A673 (cell line): ENCODE data around the gene HTR3A. TPM values are rescaled to one million over a fixed set of nuclear protein-coding genes. Genes with fewer than 3 reads are reported as not detected.

Experiments
- BruUV-seq: library from RNA; stranded (reverse); fragments of 400-500 nt; replicated peaks from 2 replicates; lab custom pipeline; 2021; lab: Mats Ljungman, UMichigan
- CTCF ChIA-PET: fragments of 300-600 bp; sonication (Branson Sonifier 250); formaldehyde crosslinking; loops from one replicate; lab custom pipeline; 2022; ENCODE audit warnings: antibody characterized with exemption; lab: Charles Lee
- POLR2A ChIA-PET: fragments of 300-600 bp; sonication (Branson Sonifier 250); formaldehyde crosslinking; loops from one replicate; lab custom pipeline; 2022; ENCODE audit warnings: antibody characterized with exemption; ENCODE audit not compliant: low non-redundant PET; lab: Charles Lee
- DNase-seq: peaks from one replicate; pipeline ENCODE4 v3.0.0-alpha.2; 2015; ENCODE audit warnings: low spot score
- H3K27ac ChIP-seq: fragments of 200-600 bp; sonication (generic); 2 replicates; pipeline ENCODE4 v1.5.1; 2016; ENCODE audit warnings: mixed run types, low read depth, mild to moderate bottlenecking, mixed read lengths, antibody characterized with exemption, low read length; ENCODE audit not compliant: poor library complexity, severe bottlenecking
- H3K27me3 ChIP-seq: fragments of 200-600 bp; sonication (generic); replicated peaks from 2 replicates; pipeline ENCODE4 v1.6.1; 2017; ENCODE audit warnings: mixed run types, low read depth, mild to moderate bottlenecking, mixed read lengths, antibody characterized with exemption, low read length; ENCODE audit not compliant: insufficient read depth, poor library complexity
- H3K36me3 ChIP-seq: fragments of 200-600 bp; sonication (generic); 2 replicates; pipeline ENCODE4 v1.6.1; 2016; ENCODE audit warnings: mixed run types, mild to moderate bottlenecking, mixed read lengths, antibody characterized with exemption, low read length; ENCODE audit not compliant: insufficient read depth, poor library complexity, severe bottlenecking
- H3K4me1 ChIP-seq: fragments of 200-600 bp; sonication (generic); 2 replicates; pipeline ENCODE4 v1.6.1; 2017; ENCODE audit warnings: mixed run types, mild to moderate bottlenecking, mixed read lengths, antibody characterized with exemption, low read length; ENCODE audit not compliant: insufficient read depth, poor library complexity, severe bottlenecking
- H3K4me3 ChIP-seq: fragments of 200-600 bp; sonication (generic); 2 replicates; pipeline ENCODE4 v1.5.1; 2016; ENCODE audit warnings: low read depth, mixed run types, mild to moderate bottlenecking, mixed read lengths, low read length; ENCODE audit not compliant: poor library complexity, severe bottlenecking
- H3K9me3 ChIP-seq: fragments of 200-600 bp; sonication (generic); 2 replicates; pipeline ENCODE4 v1.6.1; 2016; ENCODE audit warnings: mixed run types, low read depth, mild to moderate bottlenecking, mixed read lengths, antibody characterized with exemption, low read length; ENCODE audit not compliant: poor library complexity, severe bottlenecking
- CTCF ChIP-seq: fragments of 300-800, 200-600 bp; sonication (generic); conservative IDR thresholded peaks from 2 replicates; pipeline ENCODE4 v1.5.1; 2017; ENCODE audit warnings: low read depth, mild to moderate bottlenecking, antibody characterized with exemption, low read length, moderate library complexity, mixed read lengths
- EZH2 ChIP-seq: fragments of 200-600 bp; sonication (generic); IDR thresholded peaks from 2 replicates; pipeline ENCODE4 v1.6.1; 2017; ENCODE audit warnings: borderline replicate concordance, low read depth, mild to moderate bottlenecking, mixed read lengths, antibody characterized with exemption, low read length; ENCODE audit not compliant: poor library complexity, severe bottlenecking
- intact Hi-C: fragments of 100-400 bp; cut with micrococcal nuclease; formaldehyde crosslinking; loops from one replicate; pipeline ENCODE4 v1.10.0; 2022; ENCODE audit not compliant: unreplicated experiment
- total RNA-seq: library from RNA; stranded (reverse); gene quantifications from 2 replicates; pipeline ENCODE4 v1.2.3, GENCODE V29; 2021

HTR3A gene
- total RNA-seq, 1 experiment from 2014 or later, result not detected

- no peak for DNase-seq
- Histone ChIP-seq H3K27ac (no peak overlapping the region), H3K9me3 (no peaks in the 10 kb centered on the region), H3K4me3 (no peak overlapping the region), H3K4me1 (peaks cover 16% of the 10 kb centered on the region), H3K27me3 (peaks cover 32% of the 10 kb centered on the region), H3K36me3 (no peaks in the 10 kb centered on the region)
- no TSS peak for BruUV-seq
- intact Hi-C loops, result loop anchor here (5.0 kb wide), 1 partner anchor 87 kb away; no protein-coding TSS in a partner anchor
- TF ChIP-seq EZH2 (no peak), CTCF (no peak)
- POLR2A ChIA-PET, result no interaction called here
- CTCF ChIA-PET, result no interaction called here
Observed at GRCh38 chr11:113989916-113990315, 15.0 kb downstream of the HTR3A start.

GRCh38 chr11:113991170-113991569 lies 16.3 kb downstream of the HTR3A start:
- H3K4me1 ChIP-seq, result peaks cover 16% of the 10 kb centered on the region
- BruUV-seq, result no TSS peak
- TF ChIP-seq CTCF (no peak), EZH2 (no peak)
- no peak overlapping the region for H3K4me3 ChIP-seq
- intact Hi-C loops, result loop anchor here (5.0 kb wide), 1 partner anchor 86 kb away; no protein-coding TSS in a partner anchor
- no peaks in the 10 kb centered on the region for H3K36me3 ChIP-seq
- CTCF ChIA-PET, result interaction anchor here (1.2 to 5.9 kb wide), 2 partner anchors 189 to 270 kb away, joined by 4 to 71 read pairs; no protein-coding TSS in a partner anchor
- H3K9me3 ChIP-seq, result no peaks in the 10 kb centered on the region
- POLR2A ChIA-PET, result no interaction called here
- DNase-seq, result peak; percentile 71
- no peak overlapping the region for H3K27ac ChIP-seq
- peaks cover 20% of the 10 kb centered on the region for H3K27me3 ChIP-seq

- no peaks in the 10 kb centered on the region for H3K9me3 ChIP-seq
- H3K27me3 ChIP-seq, result peaks cover 13% of the 10 kb centered on the region
- ChIA-PET CTCF (interaction anchor here (1.2 to 5.9 kb wide), 2 partner anchors 188 to 269 kb away, joined by 4 to 71 read pairs; no protein-coding TSS in a partner anchor), POLR2A (interaction anchor here (0.7 kb wide), 1 partner anchor 86 kb away, joined by 3 read pairs; no protein-coding TSS in a partner anchor)
- no peaks in the 10 kb centered on the region for H3K36me3 ChIP-seq
- DNase-seq, result peak; percentile 82
- intact Hi-C loops, result loop anchor here (2.0 to 5.0 kb wide), 2 partner anchors 85 to 95 kb away; no protein-coding TSS in a partner anchor
- BruUV-seq, result no TSS peak
- no peak overlapping the region for H3K4me3 ChIP-seq
- peaks cover 16% of the 10 kb centered on the region for H3K4me1 ChIP-seq
- H3K27ac ChIP-seq, result no peak overlapping the region
- no peak for TF ChIP-seq CTCF
Observed at GRCh38 chr11:113991718-113992458, 17.0 kb downstream of the HTR3A start.
